Smooth muscle cell (in vitro differentiated cells): ENCODE results near the gene INF2. TPM values are rescaled to one million over a fixed set of nuclear protein-coding genes. Genes with fewer than 3 reads are reported as not detected.
A peak's percentile ranks its signal among the peaks of the same experiment; 100 is the strongest.

Source experiments
- DNase-seq: peaks from one replicate; lab custom pipeline; 2025; ENCODE audit not compliant: unreplicated experiment; lab: John Stamatoyannopoulos, UW
- H2AFZ ChIP-seq: fragments of 200-600 bp; sonication (generic); 2 replicates; pipeline ENCODE4 v1.6.0; 2016; ENCODE audit warnings: antibody characterized with exemption, low read depth, mild to moderate bottlenecking
- H3F3A ChIP-seq: fragments of 200-600 bp; sonication (generic); 2 replicates; pipeline ENCODE4 v1.6.0; 2017; ENCODE audit warnings: antibody characterized with exemption, low read depth
- H3K27ac ChIP-seq: fragments of 200-600 bp; sonication (generic); 2 replicates; pipeline ENCODE4 v1.5.1; 2016; ENCODE audit warnings: low read depth, mild to moderate bottlenecking
- H3K27me3 ChIP-seq: fragments of 200-600 bp; sonication (generic); 2 replicates; pipeline ENCODE4 v1.6.1; 2016; ENCODE audit warnings: low read depth, mild to moderate bottlenecking
- H3K36me3 ChIP-seq: fragments of 200-600 bp; sonication (generic); 2 replicates; pipeline ENCODE4 v1.5.1; 2016; ENCODE audit warnings: low read depth
- H3K4me1 ChIP-seq: fragments of 200-600 bp; sonication (generic); 2 replicates; pipeline ENCODE4 v1.5.1; 2016; ENCODE audit warnings: low read depth
- H3K4me2 ChIP-seq: fragments of 200-600 bp; sonication (generic); 2 replicates; pipeline ENCODE4 v1.6.0; 2016; ENCODE audit warnings: mild to moderate bottlenecking
- H3K4me3 ChIP-seq: fragments of 200-600 bp; sonication (generic); 2 replicates; pipeline ENCODE4 v1.5.1; 2016; ENCODE audit warnings: mild to moderate bottlenecking
- H3K79me2 ChIP-seq: fragments of 200-600 bp; sonication (generic); 2 replicates; pipeline ENCODE4 v1.6.0; 2016; ENCODE audit warnings: low read depth, mild to moderate bottlenecking
- H3K9ac ChIP-seq: fragments of 200-600 bp; sonication (generic); 2 replicates; pipeline ENCODE4 v1.6.0; 2016; ENCODE audit warnings: low read depth
- H3K9me3 ChIP-seq: fragments of 200-600 bp; sonication (generic); replicated peaks from 2 replicates; pipeline ENCODE4 v1.5.1; 2016; ENCODE audit warnings: low read depth
- H4K20me1 ChIP-seq: fragments of 200-600 bp; sonication (generic); 2 replicates; pipeline ENCODE4 v1.6.0; 2016; ENCODE audit warnings: low read depth
- WGBS: methylation state at CpG from one replicate; pipeline ENCODE4 v1.1.7; 2016; ENCODE audit warnings: low lambda C conversion rate; 5-methylcytosine and 5-hydroxymethylcytosine counted together
- polyA plus RNA-seq: library from polyadenylated mRNA; unstranded; fragments of >200 nt; fragmentation: Nextera tagmentation; extraction: Ambion mirVana; gene quantifications from 2 replicates; pipeline ENCODE4 v1.2.1, GENCODE V29; 2016
- total RNA-seq: library from RNA; depleted of rRNA; stranded (reverse); fragments of >200 nt; gene quantifications from 2 replicates; pipeline ENCODE4 v1.2.3, GENCODE V29; 2014
- TF ChIP-seq, protein P1 (sequence below): fragments of 200-600 bp; sonication (generic); IDR thresholded peaks from 2 replicates; pipeline ENCODE4 v1.5.1; 2017; ENCODE audit warnings: borderline replicate concordance, mild to moderate bottlenecking, antibody characterized with exemption; ENCODE audit not compliant: insufficient read depth, poor library complexity, severe bottlenecking

INF2 gene
- total and polyA plus RNA-seq, 2 experiments from 2014 or later, result 19.9 to 29.8 TPM

- no peaks in the 10 kb centered on the region for H3K9me3 ChIP-seq
- H3K27me3 ChIP-seq, result no peaks in the 10 kb centered on the region
- no peaks in the 10 kb centered on the region for H3K36me3 ChIP-seq
- H3F3A ChIP-seq, result peaks cover 5% of the 10 kb centered on the region
- no peak overlapping the region for H2AFZ ChIP-seq
- H3K9ac ChIP-seq, result no peak overlapping the region
- DNase-seq, result peak; percentile 89
- WGBS, result 29% methylated on average over 18 of the region's 25 CpGs
- H3K4me2 ChIP-seq, result peak overlapping the region; percentile 61
- TF ChIP-seq, protein P1, sequence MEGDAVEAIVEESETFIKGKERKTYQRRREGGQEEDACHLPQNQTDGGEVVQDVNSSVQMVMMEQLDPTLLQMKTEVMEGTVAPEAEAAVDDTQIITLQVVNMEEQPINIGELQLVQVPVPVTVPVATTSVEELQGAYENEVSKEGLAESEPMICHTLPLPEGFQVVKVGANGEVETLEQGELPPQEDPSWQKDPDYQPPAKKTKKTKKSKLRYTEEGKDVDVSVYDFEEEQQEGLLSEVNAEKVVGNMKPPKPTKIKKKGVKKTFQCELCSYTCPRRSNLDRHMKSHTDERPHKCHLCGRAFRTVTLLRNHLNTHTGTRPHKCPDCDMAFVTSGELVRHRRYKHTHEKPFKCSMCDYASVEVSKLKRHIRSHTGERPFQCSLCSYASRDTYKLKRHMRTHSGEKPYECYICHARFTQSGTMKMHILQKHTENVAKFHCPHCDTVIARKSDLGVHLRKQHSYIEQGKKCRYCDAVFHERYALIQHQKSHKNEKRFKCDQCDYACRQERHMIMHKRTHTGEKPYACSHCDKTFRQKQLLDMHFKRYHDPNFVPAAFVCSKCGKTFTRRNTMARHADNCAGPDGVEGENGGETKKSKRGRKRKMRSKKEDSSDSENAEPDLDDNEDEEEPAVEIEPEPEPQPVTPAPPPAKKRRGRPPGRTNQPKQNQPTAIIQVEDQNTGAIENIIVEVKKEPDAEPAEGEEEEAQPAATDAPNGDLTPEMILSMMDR, result peak; percentile 87
- H3K4me3 ChIP-seq, result no peak overlapping the region
- H3K27ac ChIP-seq, result no peak overlapping the region
- no peaks in the 10 kb centered on the region for H4K20me1 ChIP-seq
- no peaks in the 10 kb centered on the region for H3K79me2 ChIP-seq
- peaks cover 5% of the 10 kb centered on the region for H3K4me1 ChIP-seq
Measured at GRCh38 chr14:104768437-104769323, 79.3 kb downstream of the INF2 start.

GRCh38 chr14:104769324-104770071, 80.1 kb downstream of the INF2 start:
- Histone ChIP-seq H3K4me1 (peaks cover 5% of the 10 kb centered on the region), H3K9me3 (no peaks in the 10 kb centered on the region)
- WGBS, result 84% methylated on average over 17 of the region's 18 CpGs

DNA sequence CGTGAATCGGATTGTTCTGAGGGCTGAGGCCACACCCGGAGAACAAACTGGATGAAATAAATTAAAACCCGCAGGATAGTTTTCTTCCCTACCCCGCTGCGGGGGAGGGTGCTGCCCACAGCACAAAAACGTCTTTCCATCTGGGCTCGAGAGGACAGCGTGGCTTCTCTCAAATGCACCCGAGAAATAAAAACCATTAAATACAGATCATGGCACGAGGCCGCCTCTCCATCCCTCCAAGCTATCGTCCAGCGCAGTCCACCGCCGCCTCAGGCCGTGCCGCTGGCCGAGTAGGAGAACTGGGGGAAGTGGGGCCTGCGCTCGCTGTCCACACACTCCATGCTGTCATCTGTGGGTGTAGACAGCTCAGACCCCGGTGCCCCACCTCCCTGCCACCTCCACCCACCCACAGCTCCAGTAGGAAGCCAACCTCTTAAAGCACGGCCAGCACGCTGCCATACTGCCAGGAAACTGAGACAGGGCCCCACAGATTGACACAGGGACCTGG, 80.7 kb downstream of the INF2 start:
- Histone ChIP-seq H3K36me3 (no peaks in the 10 kb centered on the region), H3K27me3 (no peaks in the 10 kb centered on the region), H2AFZ (no peak overlapping the region), H3K4me3 (no peak overlapping the region), H3K4me1 (peaks cover 5% of the 10 kb centered on the region), H3K27ac (no peak overlapping the region), H3K9me3 (no peaks in the 10 kb centered on the region), H3K9ac (no peak overlapping the region), H3F3A (peaks cover 5% of the 10 kb centered on the region), H4K20me1 (no peaks in the 10 kb centered on the region), H3K79me2 (no peaks in the 10 kb centered on the region), H3K4me2 (no peak overlapping the region)
- DNase-seq, result no peak
- TF ChIP-seq, protein P1, result no peak
- 83% methylated on average over 15 of the region's 24 CpGs for WGBS

More at GRCh38 chr14:104769324-104770071, 80.1 kb downstream of the INF2 start:
- peaks cover 5% of the 10 kb centered on the region for H3F3A ChIP-seq
- TF ChIP-seq, protein P1, result no peak
- H3K79me2 ChIP-seq, result no peaks in the 10 kb centered on the region
- no peak overlapping the region for H3K4me2 ChIP-seq
- no peaks in the 10 kb centered on the region for H4K20me1 ChIP-seq
- H3K36me3 ChIP-seq, result no peaks in the 10 kb centered on the region
- no peak overlapping the region for H3K9ac ChIP-seq
- H3K27ac ChIP-seq, result no peak overlapping the region
- H2AFZ ChIP-seq, result no peak overlapping the region
- no peak for DNase-seq
- H3K27me3 ChIP-seq, result no peaks in the 10 kb centered on the region
- no peak overlapping the region for H3K4me3 ChIP-seq
